OCI-LY1 (cell line): ENCODE data around the gene SEMA6D.

ENCODE experiments used
- H2AFZ ChIP-seq: fragments of 200-600 bp; sonication (generic), shearing (Covaris generic); 2 replicates; pipeline ENCODE4 v1.6.0; 2014; ENCODE audit warnings: antibody characterized with exemption, mild to moderate bottlenecking, low read length
- H3F3A ChIP-seq: fragments of 200-600 bp; sonication (generic), shearing (Covaris generic); 2 replicates; pipeline ENCODE4 v1.6.0; 2014; ENCODE audit warnings: mild to moderate bottlenecking, antibody characterized with exemption, low read length, moderate library complexity; ENCODE audit not compliant: insufficient read depth
- H3K27ac ChIP-seq: fragments of 200-600 bp; sonication (generic); 2 replicates; pipeline ENCODE4 v1.5.1; 2014; ENCODE audit warnings: low read length, mixed run types, mild to moderate bottlenecking, low read depth; ENCODE audit not compliant: poor library complexity, severe bottlenecking
- H3K27me3 ChIP-seq: fragments of 200-600 bp; sonication (generic); 2 replicates; pipeline ENCODE4 v1.6.0; 2014; ENCODE audit warnings: antibody characterized with exemption, mild to moderate bottlenecking, low read length, moderate library complexity; ENCODE audit not compliant: insufficient read depth
- H3K36me3 ChIP-seq: fragments of 200-600 bp; sonication (generic); 2 replicates; pipeline ENCODE4 v1.6.1; 2014; ENCODE audit warnings: mild to moderate bottlenecking, antibody characterized with exemption, low read length, moderate library complexity, mixed read lengths; ENCODE audit not compliant: insufficient read depth
- H3K4me1 ChIP-seq: fragments of 200-600 bp; sonication (generic); 2 replicates; pipeline ENCODE4 v1.5.1; 2014; ENCODE audit warnings: mild to moderate bottlenecking, low read length, moderate library complexity; ENCODE audit not compliant: insufficient read depth, severe bottlenecking
- H3K4me2 ChIP-seq: fragments of 200-600 bp; sonication (generic), shearing (Covaris generic); 2 replicates; pipeline ENCODE4 v1.6.1; 2014; ENCODE audit warnings: low read length
- H3K4me3 ChIP-seq: fragments of 200-600 bp; sonication (generic); 2 replicates; pipeline ENCODE4 v1.5.1; 2014; ENCODE audit warnings: low read length, low read depth, mild to moderate bottlenecking, mixed read lengths; ENCODE audit not compliant: poor library complexity, severe bottlenecking
- H3K79me2 ChIP-seq: fragments of 200-600 bp; shearing (Covaris generic); 2 replicates; pipeline ENCODE4 v1.6.1; 2016; ENCODE audit warnings: mixed run types, low read length, mixed read lengths; ENCODE audit not compliant: insufficient read depth
- H3K9ac ChIP-seq: fragments of 200-600 bp; sonication (generic), shearing (Covaris generic); 2 replicates; pipeline ENCODE4 v1.6.1; 2014; ENCODE audit warnings: mild to moderate bottlenecking, low read length, mixed read lengths
- H3K9me2 ChIP-seq: fragments of 200-600 bp; sonication (generic), shearing (Covaris generic); 2 replicates; pipeline ENCODE4 v1.6.1; 2014; ENCODE audit warnings: low read depth, mild to moderate bottlenecking, low read length, mixed read lengths
- H3K9me3 ChIP-seq: fragments of 200-600 bp; shearing (Covaris generic); 2 replicates; pipeline ENCODE4 v1.6.1; 2014; ENCODE audit warnings: low read length, mixed read lengths
- H4K20me1 ChIP-seq: fragments of 200-600 bp; sonication (generic), shearing (Covaris generic); 2 replicates; pipeline ENCODE4 v1.6.0; 2016; ENCODE audit warnings: mild to moderate bottlenecking, low read length; ENCODE audit not compliant: insufficient read depth
- EZH2 ChIP-seq: fragments of 200-600 bp; sonication (generic), shearing (Covaris generic); IDR thresholded peaks from 2 replicates; pipeline ENCODE4 v1.8.0; 2017; ENCODE audit warnings: borderline replicate concordance, mixed run types, mild to moderate bottlenecking, antibody characterized with exemption, low read length, moderate library complexity, mixed read lengths
- TF ChIP-seq, protein P1 (sequence below): fragments of 200-600 bp; sonication (generic), shearing (Covaris generic); IDR thresholded peaks from 2 replicates; pipeline ENCODE4 v1.5.1; 2017; ENCODE audit warnings: mild to moderate bottlenecking, antibody characterized with exemption, low read length, moderate library complexity, mixed read lengths

Gene SEMA6D

DNA sequence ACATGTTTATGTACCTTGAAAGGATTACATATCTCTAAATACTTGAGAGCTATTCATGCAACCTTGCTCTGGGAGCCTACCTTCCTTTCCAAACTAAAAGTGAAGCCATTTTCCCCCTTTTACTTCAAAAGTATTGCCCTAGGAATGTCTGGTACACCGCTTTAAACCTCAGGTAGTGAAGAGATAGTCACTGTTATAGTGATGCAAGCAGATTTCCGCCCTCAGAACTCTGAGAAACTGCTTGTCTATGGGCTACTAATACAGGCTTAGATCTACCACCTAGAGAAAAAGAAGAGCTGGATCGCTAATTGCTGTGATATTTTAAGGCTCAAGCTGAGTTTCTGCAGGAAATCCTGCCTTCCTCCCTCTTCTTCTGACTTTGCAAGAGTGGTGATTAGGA is 78.6 kb downstream of the SEMA6D start:
- Histone ChIP-seq H2AFZ (no peak overlapping the region), H3K9ac (no peak overlapping the region), H3K4me3 (no peak overlapping the region), H4K20me1 (no peaks in the 10 kb centered on the region), H3F3A (no peaks in the 10 kb centered on the region), H3K9me2 (no peaks in the 10 kb centered on the region), H3K9me3 (no peaks in the 10 kb centered on the region), H3K27ac (no peak overlapping the region), H3K4me1 (no peaks in the 10 kb centered on the region), H3K79me2 (no peaks in the 10 kb centered on the region), H3K27me3 (no peaks in the 10 kb centered on the region), H3K36me3 (no peaks in the 10 kb centered on the region), H3K4me2 (no peak overlapping the region)
- TF ChIP-seq EZH2, result no peak
- TF ChIP-seq, protein P1, sequence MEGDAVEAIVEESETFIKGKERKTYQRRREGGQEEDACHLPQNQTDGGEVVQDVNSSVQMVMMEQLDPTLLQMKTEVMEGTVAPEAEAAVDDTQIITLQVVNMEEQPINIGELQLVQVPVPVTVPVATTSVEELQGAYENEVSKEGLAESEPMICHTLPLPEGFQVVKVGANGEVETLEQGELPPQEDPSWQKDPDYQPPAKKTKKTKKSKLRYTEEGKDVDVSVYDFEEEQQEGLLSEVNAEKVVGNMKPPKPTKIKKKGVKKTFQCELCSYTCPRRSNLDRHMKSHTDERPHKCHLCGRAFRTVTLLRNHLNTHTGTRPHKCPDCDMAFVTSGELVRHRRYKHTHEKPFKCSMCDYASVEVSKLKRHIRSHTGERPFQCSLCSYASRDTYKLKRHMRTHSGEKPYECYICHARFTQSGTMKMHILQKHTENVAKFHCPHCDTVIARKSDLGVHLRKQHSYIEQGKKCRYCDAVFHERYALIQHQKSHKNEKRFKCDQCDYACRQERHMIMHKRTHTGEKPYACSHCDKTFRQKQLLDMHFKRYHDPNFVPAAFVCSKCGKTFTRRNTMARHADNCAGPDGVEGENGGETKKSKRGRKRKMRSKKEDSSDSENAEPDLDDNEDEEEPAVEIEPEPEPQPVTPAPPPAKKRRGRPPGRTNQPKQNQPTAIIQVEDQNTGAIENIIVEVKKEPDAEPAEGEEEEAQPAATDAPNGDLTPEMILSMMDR, result no peak

DNA sequence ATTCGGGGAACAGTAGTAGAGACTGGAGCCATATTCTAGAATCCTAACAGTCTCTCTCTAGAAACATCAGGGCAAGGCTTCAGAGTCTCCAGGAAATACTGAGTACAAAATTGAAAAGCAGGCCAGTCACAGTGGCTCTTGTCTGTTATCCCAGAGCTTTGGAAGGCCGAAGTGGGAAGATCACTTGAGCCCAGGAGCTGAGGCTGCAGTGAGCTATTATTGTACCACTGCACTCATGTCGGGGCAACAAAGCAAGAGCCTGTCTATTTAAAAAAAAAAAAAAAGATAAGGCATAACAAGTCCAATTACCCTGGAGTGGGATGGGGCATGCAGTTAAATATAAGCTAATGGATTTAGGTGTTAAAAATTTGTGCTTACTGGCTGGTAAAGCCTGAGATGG is 79.0 kb downstream of the SEMA6D start:
- no peak overlapping the region for H2AFZ ChIP-seq
- TF ChIP-seq, protein P1, result no peak
- no peak for TF ChIP-seq EZH2
- no peak overlapping the region for H3K4me2 ChIP-seq
- H3K4me1 ChIP-seq, result no peaks in the 10 kb centered on the region
- H3K27me3 ChIP-seq, result no peaks in the 10 kb centered on the region
- no peaks in the 10 kb centered on the region for H3K36me3 ChIP-seq
- H3K4me3 ChIP-seq, result no peak overlapping the region
- no peak overlapping the region for H3K27ac ChIP-seq
- H3K9ac ChIP-seq, result no peak overlapping the region
- H3K79me2 ChIP-seq, result no peaks in the 10 kb centered on the region
- H4K20me1 ChIP-seq, result no peaks in the 10 kb centered on the region
- H3F3A ChIP-seq, result no peaks in the 10 kb centered on the region
- H3K9me2 ChIP-seq, result no peaks in the 10 kb centered on the region
- H3K9me3 ChIP-seq, result no peaks in the 10 kb centered on the region

DNA sequence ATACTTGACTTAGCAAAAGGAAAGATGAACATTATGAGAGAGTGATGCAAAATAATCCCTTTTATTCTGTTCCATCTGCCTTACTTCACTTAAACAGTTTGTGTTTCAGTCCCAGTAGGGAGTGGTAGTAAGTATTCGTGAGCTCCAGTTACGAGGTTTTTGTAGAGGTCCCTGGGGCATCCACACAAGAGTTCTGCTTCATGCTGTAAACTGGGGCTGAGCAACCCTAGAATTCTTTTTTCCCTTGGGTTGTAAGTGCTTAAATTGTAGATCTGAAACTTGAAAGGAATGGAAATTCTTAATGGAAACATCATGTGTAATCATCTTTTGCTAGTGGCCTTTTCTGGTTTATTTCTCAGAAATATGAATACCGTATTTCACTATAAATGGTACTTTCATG is 79.5 kb downstream of the SEMA6D start:
- Histone ChIP-seq H3K79me2 (no peaks in the 10 kb centered on the region), H3K9ac (no peak overlapping the region), H3K9me2 (no peaks in the 10 kb centered on the region), H3K36me3 (no peaks in the 10 kb centered on the region), H2AFZ (no peak overlapping the region), H3F3A (no peaks in the 10 kb centered on the region), H3K27ac (no peak overlapping the region), H3K4me2 (no peak overlapping the region), H4K20me1 (no peaks in the 10 kb centered on the region), H3K4me3 (no peak overlapping the region), H3K4me1 (no peaks in the 10 kb centered on the region), H3K9me3 (no peaks in the 10 kb centered on the region), H3K27me3 (no peaks in the 10 kb centered on the region)
- TF ChIP-seq EZH2, result no peak
- TF ChIP-seq, protein P1, result no peak
